HG02678 (cell line): ENCODE data around the gene UPK2.
"Not testable (repeated sequence)": the region's sequence is repeated elsewhere in the genome, so short reads cannot be mapped to it uniquely, and the experiment has no call there.

Experiments
- ATAC-seq: cut with Tn5 transposase; IDR thresholded peaks from one replicate; pipeline ENCODE4 v1.9.1; 2021; ENCODE audit warnings: mild to moderate bottlenecking, moderate library complexity; ENCODE audit not compliant: unreplicated experiment

UPK2 gene

GRCh38 chr11:118938491-118939403 is 17.4 kb upstream of the UPK2 start:
- ATAC-seq: no peak

- no peak for ATAC-seq
Observed at GRCh38 chr11:118939404-118939915, 16.6 kb upstream of the UPK2 start.

DNA sequence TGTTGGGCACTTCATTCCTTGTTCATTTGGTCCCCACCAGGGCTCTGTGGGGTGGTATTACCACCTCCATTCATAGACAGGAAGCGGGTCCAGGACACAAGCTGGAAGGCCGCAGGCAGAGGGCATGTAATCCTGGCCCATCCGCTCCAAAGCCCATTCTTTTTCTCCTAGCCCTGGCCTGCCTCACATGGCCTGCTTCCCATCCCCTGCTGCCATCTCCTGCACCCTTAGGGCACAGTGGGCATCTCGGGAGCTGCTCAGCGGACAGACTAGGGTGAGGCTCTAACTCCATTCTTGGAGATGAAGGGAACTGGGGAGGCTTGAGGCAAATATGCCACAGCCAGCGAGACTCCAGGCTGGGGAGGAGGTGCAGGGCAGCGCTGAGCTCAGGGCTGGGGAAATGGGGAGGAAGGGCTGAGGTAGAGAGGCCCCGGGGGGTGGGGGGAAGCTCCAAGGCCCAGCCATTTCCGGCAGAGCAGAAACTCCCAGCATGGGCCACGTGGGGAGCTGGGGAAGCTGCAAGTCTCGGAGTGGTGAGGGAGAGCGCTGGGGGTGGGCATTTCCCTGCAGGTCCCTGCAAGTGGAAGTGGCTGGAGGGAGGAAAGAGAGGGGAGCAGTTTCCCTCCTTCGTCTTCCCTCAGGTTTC is 16.0 kb upstream of the UPK2 start:
- no peak for ATAC-seq

GRCh38 chr11:118947091-118947490 is 9.0 kb upstream of the UPK2 start:
- no peak for ATAC-seq

GRCh38 chr11:118948000-118948399 is 8.1 kb upstream of the UPK2 start:
- no peak for ATAC-seq

DNA sequence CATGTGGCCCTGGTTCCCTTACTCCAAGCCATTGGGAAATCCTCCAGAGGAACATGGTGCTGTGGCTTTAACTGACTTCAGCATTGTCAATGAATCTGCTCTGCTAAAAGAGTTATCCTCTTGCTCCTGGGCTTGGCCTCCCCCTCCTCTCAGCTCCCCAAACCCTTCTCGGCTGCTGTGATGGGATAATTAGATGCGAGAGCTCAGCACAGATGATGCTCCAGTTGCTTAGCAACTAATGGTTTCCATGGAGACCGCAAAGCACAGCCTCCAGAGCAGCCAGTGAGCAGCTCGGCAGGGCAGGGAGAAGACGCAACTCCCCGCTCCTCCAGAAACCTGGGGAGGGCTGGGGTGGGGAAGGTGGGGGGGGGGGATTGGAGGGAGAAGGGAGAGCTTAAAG is 2.8 kb upstream of the UPK2 start:
- ATAC-seq: no peak

- ATAC-seq: not testable (repeated sequence)
Observed at GRCh38 chr11:118953976-118954375, 2.1 kb upstream of the UPK2 start.

DNA sequence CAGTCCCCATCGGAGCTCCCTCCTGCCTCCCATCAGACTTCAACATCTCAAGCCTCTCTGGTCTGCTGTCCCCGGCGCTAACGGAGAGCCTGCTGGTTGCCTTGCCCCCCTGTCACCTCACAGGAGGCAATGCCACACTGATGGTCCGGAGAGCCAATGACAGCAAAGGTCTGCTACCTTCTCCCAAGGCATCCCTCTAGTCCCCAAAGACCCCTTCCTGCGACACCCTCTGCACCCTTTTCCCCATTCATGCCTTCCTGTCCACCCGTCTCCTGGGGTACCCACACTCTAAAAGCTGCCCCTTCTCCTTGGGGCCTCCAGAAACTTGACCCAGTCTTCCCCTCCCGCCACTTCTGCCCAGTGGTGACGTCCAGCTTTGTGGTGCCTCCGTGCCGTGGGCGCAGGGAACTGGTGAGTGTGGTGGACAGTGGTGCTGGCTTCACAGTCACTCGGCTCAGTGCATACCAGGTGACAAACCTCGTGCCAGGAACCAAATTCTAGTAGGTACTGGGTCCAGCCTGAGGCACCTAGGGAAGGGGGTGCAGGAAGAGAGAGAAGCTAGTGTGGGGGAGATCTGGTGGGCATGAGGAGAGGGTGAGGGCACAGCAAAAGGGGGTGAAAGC is 860 bp downstream of the UPK2 start:
- ATAC-seq: no peak

- ATAC-seq: no peak
Observed at GRCh38 chr11:118957549-118957948, 1.5 kb downstream of the UPK2 start.

DNA sequence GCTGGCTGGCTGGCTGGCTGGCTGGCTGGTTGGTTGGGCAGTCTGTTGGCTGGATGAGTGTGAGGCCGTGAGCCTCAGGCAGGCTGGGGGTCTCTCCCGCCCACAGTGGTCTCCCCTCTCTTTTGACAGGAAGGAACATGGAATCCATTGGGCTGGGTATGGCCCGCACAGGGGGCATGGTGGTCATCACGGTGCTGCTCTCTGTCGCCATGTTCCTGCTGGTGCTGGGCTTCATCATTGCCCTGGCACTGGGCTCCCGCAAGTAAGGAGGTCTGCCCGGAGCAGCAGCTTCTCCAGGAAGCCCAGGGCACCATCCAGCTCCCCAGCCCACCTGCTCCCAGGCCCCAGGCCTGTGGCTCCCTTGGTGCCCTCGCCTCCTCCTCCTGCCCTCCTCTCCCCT is 1.9 kb downstream of the UPK2 start:
- ATAC-seq: no peak

DNA sequence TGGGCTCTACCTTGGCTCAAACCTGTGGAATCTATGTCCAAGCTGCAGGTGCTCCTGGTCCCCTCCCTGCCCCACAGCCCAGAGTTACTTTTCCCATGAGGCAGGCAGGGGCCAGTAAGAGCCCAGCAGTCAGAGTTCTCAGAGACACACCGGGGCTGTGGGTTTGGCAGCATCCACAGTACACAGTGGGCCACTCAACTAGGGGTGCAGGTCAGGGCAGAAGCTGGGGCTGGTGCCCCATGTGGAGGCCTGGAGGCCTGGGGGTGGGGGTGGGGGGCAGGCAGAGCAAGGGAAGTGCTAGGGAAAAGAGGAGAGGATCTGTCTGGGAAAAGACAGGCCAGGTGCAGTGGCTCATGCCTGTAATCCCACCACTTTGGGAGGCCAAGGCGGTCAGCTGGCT is 2.5 kb downstream of the UPK2 start:
- ATAC-seq: no peak

GRCh38 chr11:118961189-118961588 is 5.1 kb downstream of the UPK2 start:
- no peak for ATAC-seq

GRCh38 chr11:118961591-118961990 is 5.5 kb downstream of the UPK2 start:
- ATAC-seq: no peak

- not testable (repeated sequence) for ATAC-seq
Observed at GRCh38 chr11:118969508-118969907, 13.4 kb downstream of the UPK2 start.

- no peak for ATAC-seq
Observed at GRCh38 chr11:118971646-118972045, 15.5 kb downstream of the UPK2 start, which contains the start of gene FOXR1. Gene FOXR1 (plus strand): TSS chr11:118971761. CDS start chr11:118971932, 171 bp downstream.

- ATAC-seq: no peak
Observed at GRCh38 chr11:118973985-118974384, 17.9 kb downstream of the UPK2 start.

DNA sequence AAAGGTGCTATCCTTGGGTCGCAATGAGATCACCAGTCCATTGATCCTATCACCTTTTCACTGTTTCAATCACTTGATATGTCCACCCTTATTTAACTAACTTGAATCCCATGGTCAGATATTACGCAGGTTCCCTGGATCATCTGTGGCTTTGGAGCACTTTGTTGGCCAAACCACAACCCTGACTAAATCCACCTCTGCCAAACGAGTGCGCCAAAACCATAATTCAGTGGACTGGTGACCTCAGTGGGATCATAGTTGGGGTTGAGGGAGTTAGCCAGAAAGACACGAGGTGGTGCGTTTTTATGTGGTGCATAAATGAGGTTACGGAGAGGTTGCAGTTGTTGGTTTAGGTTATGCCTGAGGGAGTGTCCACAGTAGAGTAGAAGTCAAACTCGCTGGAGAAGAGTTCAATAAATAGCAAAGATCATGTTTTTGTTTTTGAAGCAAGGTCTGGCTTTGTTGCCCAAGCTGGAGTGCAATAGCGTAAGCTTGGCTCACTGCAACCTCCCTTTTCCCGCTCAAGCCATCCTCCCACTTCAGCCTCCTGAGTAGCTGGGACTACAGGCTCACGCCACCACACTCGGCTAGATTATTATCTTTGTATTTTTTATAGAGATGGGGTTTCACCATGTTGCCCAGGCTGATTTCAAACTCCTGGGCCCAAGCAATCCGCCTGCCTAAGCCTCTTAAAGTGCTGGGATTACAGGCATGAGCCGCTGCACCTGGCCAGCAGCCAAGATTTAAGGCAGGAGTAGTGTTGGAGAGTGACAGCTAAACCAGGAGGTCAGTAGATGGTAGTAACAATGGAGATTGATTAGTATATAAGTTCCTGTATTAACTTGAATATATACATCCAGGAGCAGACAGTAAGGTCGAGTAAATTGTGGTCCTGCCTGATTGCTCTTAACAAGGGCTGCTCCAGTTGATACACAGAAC is 19.9 kb downstream of the UPK2 start:
- no peak for ATAC-seq

DNA sequence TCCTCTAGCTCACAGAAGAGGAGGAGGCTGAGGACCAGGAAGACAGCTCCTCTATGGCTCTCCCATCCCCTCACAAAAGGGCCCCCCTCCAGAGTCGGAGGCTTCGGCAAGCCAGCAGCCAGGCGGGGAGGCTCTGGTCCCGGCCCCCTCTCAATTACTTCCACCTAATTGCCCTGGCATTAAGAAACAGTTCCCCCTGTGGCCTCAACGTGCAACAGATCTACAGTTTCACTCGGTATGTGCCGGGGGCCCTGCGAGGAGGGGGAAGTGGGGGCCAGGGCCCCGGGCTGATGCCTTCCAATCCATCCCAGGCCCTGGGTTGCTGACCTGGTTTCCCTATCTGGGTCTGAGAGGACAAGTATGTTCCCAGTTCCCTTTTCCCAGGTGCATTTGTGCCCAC is 23.3 kb downstream of the UPK2 start:
- ATAC-seq: no peak

- no peak for ATAC-seq
Observed at GRCh38 chr11:118980191-118980881, 24.2 kb downstream of the UPK2 start.

DNA sequence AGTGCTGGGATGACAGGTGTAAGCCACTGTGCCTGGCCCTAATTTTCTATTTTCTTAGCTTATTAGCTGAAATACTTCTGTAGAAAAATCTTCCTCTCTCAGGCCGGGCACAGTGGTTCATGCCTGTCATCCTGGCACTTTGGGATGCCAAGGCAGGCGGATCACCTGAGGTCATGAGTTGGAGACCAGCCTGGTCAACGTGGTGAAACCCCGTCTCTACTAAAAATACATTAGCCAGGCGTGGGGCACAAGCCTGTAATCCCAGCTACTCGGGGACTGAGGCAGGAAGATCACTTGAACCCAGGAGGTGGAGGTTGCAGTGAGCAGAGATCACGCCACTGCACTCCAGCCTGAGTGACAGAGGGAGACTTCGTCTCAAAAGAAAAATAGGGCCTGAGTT is 28.2 kb downstream of the UPK2 start:
- ATAC-seq: not testable (repeated sequence)
